Activated gamma-delta T cell treated with anti-CD3 and anti-CD28 coated beads, Interleukin-2, amount 50 U/mL, for 16 hours (primary cell): ENCODE measurements around the gene IFI44.

ENCODE experiments used
- DNase-seq: peaks from one replicate; pipeline ENCODE4 v3.0.0-alpha.2; 2020; ENCODE audit warnings: low read depth

The IFI44 gene

DNA sequence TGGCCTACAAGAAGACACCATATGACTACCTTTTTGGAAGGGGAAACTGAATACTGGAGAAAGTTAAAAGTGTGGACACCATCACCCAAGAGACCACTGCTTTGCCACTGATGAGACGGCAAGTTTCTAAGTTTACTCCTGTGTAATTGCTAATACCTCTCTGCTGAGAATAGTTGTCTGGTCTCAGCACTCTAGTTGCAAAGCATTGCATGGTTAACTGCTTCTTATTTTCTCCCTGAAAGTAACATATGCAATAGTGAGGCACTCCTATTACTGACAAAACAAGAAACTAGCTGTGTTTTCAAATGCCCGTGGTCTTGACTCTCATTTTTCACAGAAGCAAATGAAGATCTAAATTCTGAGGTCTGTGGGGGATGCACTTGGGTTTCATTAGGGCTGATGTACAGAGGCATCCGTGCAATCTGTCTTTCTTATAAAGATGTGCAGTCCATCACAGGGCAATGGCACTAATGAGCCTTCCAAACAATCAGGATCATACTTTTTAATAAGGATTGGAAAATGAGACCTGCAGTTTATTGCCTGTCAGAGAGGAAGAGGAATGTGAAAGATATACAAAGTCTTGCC, 62.9 kb downstream of the IFI44 start:
- DNase-seq, result no peak

- DNase-seq, result no peak
These were observed 63.7 kb downstream of the IFI44 start for GRCh38 chr1:78713297-78713696.
